MCF 10A (cell line): ENCODE data around the gene HAS3. TPM values are rescaled to one million over a fixed set of nuclear protein-coding genes. Genes with fewer than 3 reads are reported as not detected.

Experiments used
- BruUV-seq: library from RNA; stranded (reverse); fragments of 400-500 nt; replicated peaks from 2 replicates; lab custom pipeline; 2021; lab: Mats Ljungman, UMichigan
- CTCF ChIA-PET: fragments of 300-600 bp; sonication (Branson Sonifier 250); formaldehyde crosslinking; extraction: SDS; loops from one replicate; lab custom pipeline; 2021; ENCODE audit warnings: antibody characterized with exemption, inconsistent platforms; lab: Yijun Ruan, JAX
- POLR2A ChIA-PET: fragments of 300-600, 350-650 bp; sonication (Branson Sonifier 250); formaldehyde crosslinking; extraction: SDS; loops from one replicate; lab custom pipeline; 2020; ENCODE audit warnings: antibody characterized with exemption, inconsistent platforms; lab: Yijun Ruan, JAX
- DNase-seq: peaks from one replicate; pipeline ENCODE4 v3.0.0-alpha.2; 2018; ENCODE audit not compliant: unreplicated experiment
- H3K27ac Mint-ChIP-seq: one replicate; pipeline ENCODE4 v1.8.0; 2022; ENCODE audit warnings: mild to moderate bottlenecking, low read depth, mixed read lengths; ENCODE audit not compliant: unreplicated experiment
- H3K27me3 Mint-ChIP-seq: one replicate; pipeline ENCODE4 v1.8.0; 2022; ENCODE audit warnings: mixed read lengths; ENCODE audit not compliant: insufficient read depth, unreplicated experiment
- H3K36me3 Mint-ChIP-seq: one replicate; pipeline ENCODE4 v1.8.0; 2022; ENCODE audit warnings: mild to moderate bottlenecking, moderate library complexity, mixed read lengths; ENCODE audit not compliant: insufficient read depth, unreplicated experiment
- H3K4me1 Mint-ChIP-seq: one replicate; pipeline ENCODE4 v1.8.0; 2022; ENCODE audit warnings: mixed read lengths; ENCODE audit not compliant: insufficient read depth, unreplicated experiment
- H3K4me3 Mint-ChIP-seq: one replicate; pipeline ENCODE4 v1.8.0; 2022; ENCODE audit warnings: mild to moderate bottlenecking, moderate library complexity, mixed read lengths; ENCODE audit not compliant: unreplicated experiment
- H3K9me3 Mint-ChIP-seq: one replicate; pipeline ENCODE4 v1.8.0; 2022; ENCODE audit warnings: mixed read lengths; ENCODE audit not compliant: unreplicated experiment
- CTCF ChIP-seq: fragments of 200-600 bp; IDR thresholded peaks from one replicate; pipeline ENCODE4 v1.8.0; 2022; ENCODE audit warnings: antibody characterized with exemption, mild to moderate bottlenecking; ENCODE audit not compliant: unreplicated experiment
- intact Hi-C: fragments of 100-400 bp; cut with micrococcal nuclease; formaldehyde crosslinking; loops from 2 replicates; pipeline ENCODE4 v1.14.1; 2022
- total RNA-seq: library from RNA; stranded (reverse); gene quantifications from 2 replicates; pipeline ENCODE4 v1.2.3, GENCODE V29; 2022

Gene HAS3
- total RNA-seq, 1 experiment from 2014 or later = 0.72 TPM

- Mint-ChIP-seq H3K36me3 (peaks cover 6% of the 10 kb centered on the region), H3K27ac (no peak overlapping the region), H3K27me3 (no peaks in the 10 kb centered on the region), H3K4me1 (peaks cover 10% of the 10 kb centered on the region), H3K4me3 (no peak overlapping the region), H3K9me3 (no peaks in the 10 kb centered on the region)
- DNase-seq = no peak
- intact Hi-C loops = no loop called here
- ChIA-PET CTCF (interaction anchor here (0.5 to 2.4 kb wide), 4 partner anchors 14 to 259 kb away, joined by 3 to 8 read pairs (median 5); no protein-coding TSS in a partner anchor), POLR2A (interaction anchor here (0.6 to 1.5 kb wide), 4 partner anchors 14 to 185 kb away, joined by 3 to 4 read pairs (median 3); no protein-coding TSS in a partner anchor)
- TF ChIP-seq CTCF = no peak
- BruUV-seq = no TSS peak
Measured at GRCh38 chr16:69100071-69100691, 5.3 kb upstream of the HAS3 start.

- peak; percentile 21 for DNase-seq
- H3K27me3 Mint-ChIP-seq = no peaks in the 10 kb centered on the region
- peak overlapping the region; percentile 96 for H3K4me3 Mint-ChIP-seq
- TF ChIP-seq CTCF = no peak
- ChIA-PET CTCF (interaction anchor here (1.0 to 4.4 kb wide), 8 partner anchors 17 to 260 kb away, joined by 3 to 47 read pairs (median 6); no protein-coding TSS in a partner anchor), POLR2A (interaction anchor here (1.0 to 2.0 kb wide), 13 partner anchors 13 to 210 kb away, joined by 3 to 12 read pairs (median 4); partner anchors contain the start of genes CHTF8 and UTP4)
- no peaks in the 10 kb centered on the region for H3K9me3 Mint-ChIP-seq
- peaks cover 8% of the 10 kb centered on the region for H3K4me1 Mint-ChIP-seq
- no TSS peak for BruUV-seq
- H3K27ac Mint-ChIP-seq = no peak overlapping the region
- intact Hi-C loops = no loop called here
- peaks cover 11% of the 10 kb centered on the region for H3K36me3 Mint-ChIP-seq
Measured at GRCh38 chr16:69106491-69107315, 1.2 kb downstream of the HAS3 start.

- H3K27ac Mint-ChIP-seq = no peak overlapping the region
- POLR2A ChIA-PET = interaction anchor here (0.5 to 0.9 kb wide), 3 partner anchors 37 to 575 kb away, joined by 3 to 4 read pairs (median 3); no protein-coding TSS in a partner anchor
- peaks cover 8% of the 10 kb centered on the region for H3K4me1 Mint-ChIP-seq
- H3K4me3 Mint-ChIP-seq = peak overlapping the region; percentile 96
- no peaks in the 10 kb centered on the region for H3K9me3 Mint-ChIP-seq
- no peak for DNase-seq
- no peak for TF ChIP-seq CTCF
- peaks cover 11% of the 10 kb centered on the region for H3K36me3 Mint-ChIP-seq
- no TSS peak for BruUV-seq
- H3K27me3 Mint-ChIP-seq = no peaks in the 10 kb centered on the region
- CTCF ChIA-PET = interaction anchor here (0.6 to 4.4 kb wide), 5 partner anchors 17 to 205 kb away, joined by 3 to 47 read pairs (median 4); no protein-coding TSS in a partner anchor
- intact Hi-C loops = no loop called here
Measured at GRCh38 chr16:69107316-69107962, 2.0 kb downstream of the HAS3 start.
